Measurements from ENCODE around the gene COL4A1.

The COL4A1 gene

GRCh38 chr13:110289174-110289573, 17.8 kb downstream of the COL4A1 start:
- DNase-seq, result no peak

DNA sequence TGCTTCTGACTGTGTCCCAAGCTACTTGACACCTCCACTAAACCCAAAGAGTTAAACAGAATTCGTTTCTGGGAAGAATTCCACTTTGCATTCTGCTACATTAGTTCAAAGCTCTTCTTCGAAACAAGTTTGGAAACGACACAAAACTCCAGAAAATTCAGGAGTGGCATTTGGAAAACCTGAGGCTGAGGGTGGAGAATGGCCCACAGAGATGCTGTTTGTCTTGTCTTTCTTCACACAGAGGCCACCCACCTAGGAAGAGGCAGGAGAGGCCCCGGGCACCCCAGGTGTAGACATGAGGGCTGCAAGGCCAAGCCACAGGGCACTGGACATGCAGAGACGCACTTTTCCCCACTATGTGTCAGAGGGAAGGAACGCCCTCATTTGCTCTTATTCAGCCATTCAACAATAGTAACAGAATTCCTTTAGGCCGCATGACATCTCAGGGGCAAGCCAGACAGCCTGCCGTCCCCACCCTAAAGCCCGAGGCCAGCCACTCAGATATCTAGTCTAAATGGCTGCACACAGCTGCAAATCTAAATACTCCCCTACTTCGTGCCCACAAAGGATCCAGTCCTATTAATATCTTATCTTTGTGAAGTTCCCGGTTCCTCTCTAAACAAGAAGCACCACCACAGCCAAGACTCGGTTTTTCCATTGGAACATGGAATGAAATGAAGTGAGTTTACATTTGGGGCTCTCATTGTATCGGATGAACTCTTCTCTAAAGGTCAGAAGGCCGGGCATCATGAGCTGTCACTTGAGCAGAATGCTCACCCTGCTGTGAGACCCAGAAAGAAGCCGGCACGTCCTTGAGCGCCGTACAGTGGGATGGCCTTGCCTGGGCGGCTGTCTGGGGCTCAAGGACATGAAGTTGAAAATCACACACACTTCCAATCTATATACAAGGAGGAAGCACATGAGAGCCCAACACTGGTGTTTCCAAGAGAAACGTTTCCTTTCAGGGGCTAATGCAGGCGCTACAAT, 19.8 kb downstream of the COL4A1 start:
- DNase-seq, result no peak

GRCh38 chr13:110285991-110286832, 20.7 kb downstream of the COL4A1 start:
- DNase-seq, result no peak

GRCh38 chr13:110284779-110285484, 22.0 kb downstream of the COL4A1 start:
- DNase-seq, result no peak

DNA sequence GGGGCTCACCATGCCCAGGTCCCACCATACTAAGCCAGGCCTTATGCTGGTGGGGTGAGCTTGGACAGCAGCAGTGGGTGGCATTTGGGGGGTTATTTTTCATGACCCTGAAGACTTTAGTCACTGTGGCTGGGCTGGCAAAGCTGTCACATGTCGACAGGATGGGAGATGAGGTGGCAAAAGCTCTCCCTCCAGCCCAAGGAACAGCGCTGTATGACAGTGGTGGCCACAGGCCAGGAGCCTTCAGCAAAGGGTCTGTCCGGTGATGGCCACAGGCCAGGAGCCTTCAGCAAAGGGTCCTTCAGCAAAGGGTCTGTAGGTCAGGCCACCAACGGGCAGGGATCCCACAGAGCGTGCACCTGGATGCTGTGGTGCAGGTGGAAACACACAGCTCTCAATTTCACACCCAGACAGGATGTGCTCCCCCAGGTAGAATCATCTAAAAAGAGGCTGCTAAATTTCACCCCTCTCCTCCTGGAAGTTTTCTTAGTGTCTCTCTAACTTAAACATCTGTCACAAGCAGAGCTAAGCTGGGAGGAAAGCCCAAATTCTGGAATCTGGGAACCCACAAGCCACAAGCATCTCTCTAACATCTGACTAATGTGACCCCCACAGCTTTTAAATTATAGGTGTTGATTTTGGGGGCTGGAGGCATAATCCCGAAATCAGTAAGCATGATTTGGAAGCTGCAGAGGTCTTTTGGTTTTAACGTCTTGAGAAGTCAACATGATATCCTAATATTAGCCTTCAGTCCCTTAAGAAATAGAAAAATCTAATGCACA, 23.0 kb downstream of the COL4A1 start:
- DNase-seq, result no peak

DNA sequence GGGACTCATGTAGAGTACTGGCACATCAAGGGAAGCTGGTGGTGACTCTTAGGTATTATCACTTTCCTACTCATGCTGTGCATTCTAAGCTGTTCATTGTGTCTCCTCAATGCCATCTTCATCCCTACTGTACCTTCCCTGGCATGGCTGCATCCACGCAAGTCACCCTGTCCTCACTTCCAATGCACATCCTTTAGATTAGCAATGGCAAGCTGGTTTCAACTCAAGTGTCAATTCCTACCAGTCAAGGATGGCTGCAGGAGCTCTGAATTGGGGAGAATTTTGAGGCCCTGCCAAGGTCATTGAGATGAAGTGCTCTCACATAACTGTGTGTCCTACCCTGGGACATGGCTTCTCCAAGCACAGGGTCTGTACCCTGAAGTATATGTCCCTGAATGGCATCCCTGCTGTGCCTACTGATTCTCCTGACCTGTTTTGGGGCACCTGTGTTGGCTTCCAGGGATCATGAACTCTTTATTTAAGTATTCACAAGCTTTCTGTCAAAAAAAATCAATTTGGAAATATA, 24.6 kb downstream of the COL4A1 start:
- no peak for DNase-seq

- no peak for DNase-seq
Measured at GRCh38 chr13:110281736-110282135, 25.2 kb downstream of the COL4A1 start.

GRCh38 chr13:110280985-110281688, 25.8 kb downstream of the COL4A1 start:
- DNase-seq, result no peak

GRCh38 chr13:110280231-110280813, 26.6 kb downstream of the COL4A1 start:
- no peak for DNase-seq

DNA sequence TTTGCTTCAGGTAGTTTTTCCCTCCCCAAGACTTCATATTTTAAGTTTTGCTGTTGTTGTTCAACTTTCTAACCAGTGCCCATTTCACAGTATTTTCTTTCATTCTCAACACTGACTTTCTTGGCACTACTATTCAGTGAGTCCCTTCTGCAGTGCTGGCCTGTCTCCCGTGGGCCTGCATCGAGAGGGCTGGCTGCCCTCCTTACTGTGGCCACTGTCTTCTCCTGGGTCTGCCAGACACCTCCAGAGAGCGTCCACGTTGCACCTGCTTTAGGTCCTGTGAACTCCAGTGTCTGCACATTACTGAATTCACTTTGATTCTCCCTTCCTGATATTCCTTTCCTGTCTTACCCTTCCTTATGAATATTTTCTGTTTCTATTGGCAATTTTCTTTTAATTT, 27.3 kb downstream of the COL4A1 start:
- no peak for DNase-seq

GRCh38 chr13:110278859-110279258, 28.1 kb downstream of the COL4A1 start:
- no peak for DNase-seq

GRCh38 chr13:110277357-110277975, 29.5 kb downstream of the COL4A1 start:
- DNase-seq, result no peak

- DNase-seq, result no peak
Measured at GRCh38 chr13:110276553-110276950, 30.4 kb downstream of the COL4A1 start.

GRCh38 chr13:110275931-110276552, 30.9 kb downstream of the COL4A1 start:
- no peak for DNase-seq

DNA sequence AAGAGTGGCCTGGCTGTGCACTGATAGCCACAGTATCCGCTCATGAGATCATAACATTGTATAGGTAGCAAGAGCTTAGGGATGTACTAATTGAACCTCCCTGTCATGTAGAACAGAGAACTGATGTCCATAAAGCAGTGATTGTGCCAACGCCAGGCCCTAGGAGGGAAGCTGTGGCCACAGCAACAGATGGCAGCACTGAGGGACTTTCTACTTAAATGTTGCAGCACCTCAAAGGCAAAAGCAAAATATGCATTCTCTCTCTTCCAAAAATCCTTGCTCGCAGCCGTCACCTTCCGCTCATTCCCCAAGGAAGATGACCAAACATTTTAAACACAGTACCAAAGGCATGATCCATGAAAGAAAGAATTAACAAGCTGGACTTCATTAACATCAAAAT, 32.3 kb downstream of the COL4A1 start:
- DNase-seq, result no peak

DNA sequence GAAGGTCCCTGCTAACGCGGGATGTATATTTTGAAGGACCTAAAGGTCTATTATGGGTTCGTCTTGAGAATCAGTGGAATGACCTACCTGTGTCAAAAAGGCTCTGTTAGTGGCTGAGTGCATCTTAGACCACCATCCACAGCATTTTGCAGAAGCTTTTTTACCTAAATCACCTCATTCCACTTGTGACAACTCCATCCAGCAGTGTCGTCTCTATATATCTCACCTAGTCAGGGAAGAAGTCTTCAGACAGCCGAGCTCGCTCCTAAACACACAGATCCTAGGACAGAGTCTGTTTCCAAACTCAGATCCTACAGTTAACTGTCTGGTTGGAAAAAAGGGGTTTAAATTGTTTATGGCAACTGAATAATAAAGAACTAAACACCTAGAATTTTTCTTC, 33.7 kb downstream of the COL4A1 start:
- DNase-seq, result no peak

DNA sequence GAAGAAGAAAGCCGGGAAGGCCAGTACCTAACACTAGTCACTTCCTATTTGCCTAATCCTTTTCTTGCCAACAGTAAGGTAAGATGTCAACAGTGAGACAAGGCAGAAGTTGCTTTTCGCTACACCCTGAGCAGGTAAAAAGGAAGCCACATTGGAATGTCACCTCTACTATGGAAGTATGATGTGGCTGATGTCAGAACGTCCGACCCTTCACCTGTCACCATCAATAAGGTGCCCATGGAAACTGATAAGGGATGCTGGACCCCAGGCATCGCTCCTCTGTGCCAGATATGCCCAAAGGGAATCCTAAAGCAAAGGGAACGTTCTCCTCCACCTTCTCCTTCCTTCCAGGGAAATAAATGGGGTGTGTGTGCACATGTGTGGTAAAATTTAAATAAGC, 34.3 kb downstream of the COL4A1 start:
- DNase-seq, result no peak

GRCh38 chr13:110272227-110272626, 34.7 kb downstream of the COL4A1 start:
- no peak for DNase-seq

- DNase-seq, result no peak
Measured at GRCh38 chr13:110271313-110271712, 35.6 kb downstream of the COL4A1 start.

GRCh38 chr13:110270507-110270906, 36.5 kb downstream of the COL4A1 start:
- DNase-seq, result no peak

All from NCI-H2171 treated with DMSO at 0.1 percent for 48 hours (cell line).